SH-SY5Y (cell line): ENCODE results near the gene RGS14.

Experiments used
- GATA2 ChIP-seq: IDR thresholded peaks from 2 replicates; pipeline ENCODE4 v1.6.1; 2011; ENCODE audit warnings: mild to moderate bottlenecking, low read depth, low read length
- GATA3 ChIP-seq: IDR thresholded peaks from 2 replicates; pipeline ENCODE4 v1.6.1; 2011; ENCODE audit warnings: low read depth, mild to moderate bottlenecking, low read length, moderate library complexity

RGS14 gene

GRCh38 chr5:177402271-177403043 lies 44.7 kb downstream of the RGS14 start:
- TF ChIP-seq GATA3 (no peak), GATA2 (no peak)

GRCh38 chr5:177403102-177403791 lies 45.5 kb downstream of the RGS14 start:
- TF ChIP-seq GATA2, result no peak
- no peak for TF ChIP-seq GATA3

GRCh38 chr5:177403792-177404640 lies 46.3 kb downstream of the RGS14 start:
- TF ChIP-seq GATA3, result no peak
- TF ChIP-seq GATA2, result no peak

- TF ChIP-seq GATA3, result no peak
- TF ChIP-seq GATA2, result no peak
Observed at GRCh38 chr5:177404641-177405179, 47.0 kb downstream of the RGS14 start.

GRCh38 chr5:177405312-177405711 lies 47.6 kb downstream of the RGS14 start:
- TF ChIP-seq GATA2, result no peak
- no peak for TF ChIP-seq GATA3

GRCh38 chr5:177405805-177406204 lies 48.1 kb downstream of the RGS14 start:
- no peak for TF ChIP-seq GATA2
- TF ChIP-seq GATA3, result no peak

- TF ChIP-seq GATA3 (no peak), GATA2 (no peak)
Observed at GRCh38 chr5:177409043-177409801, 51.5 kb downstream of the RGS14 start, which contains the start of gene F12. Gene F12 (minus strand): TSS chr5:177409564. CDS start chr5:177409527, 37 bp downstream.

GRCh38 chr5:177410575-177410974 lies 52.9 kb downstream of the RGS14 start:
- no peak for TF ChIP-seq GATA2
- TF ChIP-seq GATA3, result no peak

GRCh38 chr5:177412603-177413233 lies 55.0 kb downstream of the RGS14 start:
- TF ChIP-seq GATA2 (no peak), GATA3 (no peak)

GRCh38 chr5:177414481-177414880 lies 56.8 kb downstream of the RGS14 start:
- no peak for TF ChIP-seq GATA2
- no peak for TF ChIP-seq GATA3

GRCh38 chr5:177419046-177419445 lies 61.3 kb downstream of the RGS14 start:
- TF ChIP-seq GATA2 (no peak), GATA3 (no peak)

GRCh38 chr5:177421062-177421798 lies 63.5 kb downstream of the RGS14 start:
- TF ChIP-seq GATA3 (no peak), GATA2 (no peak)
